ENCODE data around the gene KIRREL1. TPM values are rescaled to one million over a fixed set of nuclear protein-coding genes. Genes with fewer than 3 reads are reported as not detected.

The KIRREL1 gene
- total and polyA plus RNA-seq, 5 donors, result 6.0 to 19.0 (median 14.7) TPM

- intact Hi-C loops (cut with DNase I), result no loop called here
These were observed 155.0 kb downstream of the KIRREL1 start for GRCh38 chr1:158148468-158148867.

GRCh38 chr1:158149175-158149574 lies 155.7 kb downstream of the KIRREL1 start:
- H3K4me3 ChIP-seq (ENCODE audit: low read length), result peak overlapping the region; percentile 60

More at GRCh38 chr1:158148468-158148867, 155.0 kb downstream of the KIRREL1 start:
- H3K4me3 ChIP-seq (ENCODE audit: low read length), result no peak overlapping the region
- H3K9me3 ChIP-seq (ENCODE audit: control insufficient read depth, low read length), result no peaks in the 10 kb centered on the region
- 54% methylated on average over 1 of the region's 1 CpG for WGBS
- peaks cover 18% of the 10 kb centered on the region for H3K4me1 ChIP-seq (ENCODE audit: control insufficient read depth, insufficient read depth, low read length)
- no peak for DNase-seq
- no peak for ATAC-seq
- peak overlapping the region; percentile 5 for H3K27ac ChIP-seq (ENCODE audit: low read length)
- H3K27me3 ChIP-seq (ENCODE audit: control insufficient read depth, insufficient read depth), result no peaks in the 10 kb centered on the region

More at GRCh38 chr1:158149175-158149574, 155.7 kb downstream of the KIRREL1 start:
- H3K27me3 ChIP-seq (ENCODE audit: control insufficient read depth, insufficient read depth), result no peaks in the 10 kb centered on the region
- DNase-seq (peak; percentile 56 to 84 (median 70)), ATAC-seq (peak; percentile 28 to 39)
- peaks cover 18% of the 10 kb centered on the region for H3K4me1 ChIP-seq (ENCODE audit: control insufficient read depth, insufficient read depth, low read length)
- peak overlapping the region; percentile 83 for H3K27ac ChIP-seq (ENCODE audit: low read length)
- intact Hi-C loops (cut with DNase I), result no loop called here
- WGBS, result 29% methylated on average over 8 of the region's 8 CpGs
- no peaks in the 10 kb centered on the region for H3K9me3 ChIP-seq (ENCODE audit: control insufficient read depth, low read length)

Other genes with a start within 250 kb of the KIRREL1 start
- gene FCRL2, start 216.5 kb upstream of the KIRREL1 start, total RNA-seq, result not detected
- gene FCRL2, start 216.5 kb upstream of the KIRREL1 start, polyA plus RNA-seq, result not detected
- gene FCRL1, start 173.5 kb upstream of the KIRREL1 start, total RNA-seq, result not detected
- gene FCRL1, start 173.5 kb upstream of the KIRREL1 start, polyA plus RNA-seq, result not detected
- gene CD5L, start 151.8 kb upstream of the KIRREL1 start, total RNA-seq, result under 1 TPM in 2 of 4 donors, not detected in 2; 0.24 to 0.42 TPM
- 0.29 TPM for gene CD5L, start 151.8 kb upstream of the KIRREL1 start, polyA plus RNA-seq
- 1 to 10 TPM in 3 of 4 donors, under 1 TPM in 1; 0.64 to 3.4 (median 1.8) TPM for gene CD1D, start 187.2 kb downstream of the KIRREL1 start, total RNA-seq
- gene CD1D, start 187.2 kb downstream of the KIRREL1 start, polyA plus RNA-seq, result 1.1 TPM